Gastrocnemius medialis (tissue), 4 donors: ENCODE measurements around the gene GIPC1. TPM values are rescaled to one million over a fixed set of nuclear protein-coding genes. Genes with fewer than 3 reads are reported as not detected.

Source experiments
- ATAC-seq, 2 donors: fragments of 150-250 bp; one replicate each; pipeline ENCODE4 v1.9.1; 2016
- DNase-seq, 2 donors: peaks; one replicate each; pipeline ENCODE4 v3.0.0-alpha.2; 2019
- H3K27ac ChIP-seq, 4 donors: fragments of 200-600 bp; sonication (generic); 1 replicate in 1 of 4; 2 replicates in 3 of 4; pipeline ENCODE4 v1.5.1; 2016 to 2018; ENCODE audit warnings: mild to moderate bottlenecking in 2 of 4, moderate library complexity in 1 of 4
- H3K27me3 ChIP-seq, 3 donors: fragments of 200-600 bp; sonication (generic) in 2 of 3; 1 replicate in 1 of 3; 2 replicates in 2 of 3; pipeline versions ENCODE4 v1.5.1 to v1.6.0; 2016 to 2019; ENCODE audit warnings: mild to moderate bottlenecking in 1 of 3, moderate library complexity in 1 of 3
- H3K36me3 ChIP-seq, 2 donors: fragments of 200-600 bp; sonication (generic) in 1 of 2; one replicate each; pipeline ENCODE4 v1.5.1; 2017 to 2018
- H3K4me1 ChIP-seq, 2 donors: fragments of 200-600 bp; sonication (generic) in 1 of 2; one replicate each; pipeline ENCODE4 v1.5.1; 2016 to 2017; ENCODE audit warnings: mild to moderate bottlenecking in 2 of 2
- H3K4me3 ChIP-seq, 4 donors: fragments of 200-600 bp; sonication (generic) in 3 of 4; 1 replicate in 1 of 4; 2 replicates in 3 of 4; pipeline ENCODE4 v1.5.1; 2016 to 2019; ENCODE audit warnings: mild to moderate bottlenecking in 2 of 4
- H3K9me3 ChIP-seq, 3 donors: fragments of 200-600 bp; sonication (generic) in 2 of 3; 1 replicate in 1 of 3; 2 replicates in 2 of 3; pipeline ENCODE4 v1.5.1; 2016 to 2019
- POLR2A ChIP-seq, 2 donors: fragments of 450-650 bp; IDR thresholded peaks; one replicate each; pipeline ENCODE4 v1.6.1; 2017; ENCODE audit warnings: antibody characterized with exemption in 2 of 2, mild to moderate bottlenecking in 2 of 2, moderate library complexity in 2 of 2
- in situ Hi-C, 4 donors: fragments of 200-750 bp; cut with MboI; loops; one replicate each; pipeline versions ENCODE4 v1.15.0 to v1.8.0; 2017; ENCODE audit warnings: low sequenced_read_pairs in 4 of 4
- intact Hi-C: fragments of 100-400 bp; cut with DNase I; formaldehyde crosslinking; loops from one replicate; pipeline ENCODE4 v1.15.1; 2023; ENCODE audit warnings: low total_unique reads
- total RNA-seq, 4 donors: library from RNA; depleted of rRNA; stranded (reverse); fragments of >200 nt; gene quantifications; one replicate each; pipeline versions ENCODE4 v1.1.0 to v1.2.3, GENCODE V29; 2016
- TF ChIP-seq, protein P1 (sequence below), 5 experiments: fragments of 450-650 bp in 3 of 5; fragments of 200-600 bp in 2 of 5; sonication (generic) in 2 of 5; IDR thresholded peaks in 4 of 5; conservative IDR thresholded peaks in 1 of 5; 1 replicate in 4 of 5; 2 replicates in 1 of 5; pipeline ENCODE4 v1.5.1; 2016 to 2019; ENCODE audit warnings: antibody characterized with exemption in 5 of 5, mild to moderate bottlenecking in 3 of 5, moderate library complexity in 3 of 5

Gene GIPC1
- total RNA-seq, 4 donors from 2014 or later = 18.4 to 70.3 (median 54.7) TPM

DNA sequence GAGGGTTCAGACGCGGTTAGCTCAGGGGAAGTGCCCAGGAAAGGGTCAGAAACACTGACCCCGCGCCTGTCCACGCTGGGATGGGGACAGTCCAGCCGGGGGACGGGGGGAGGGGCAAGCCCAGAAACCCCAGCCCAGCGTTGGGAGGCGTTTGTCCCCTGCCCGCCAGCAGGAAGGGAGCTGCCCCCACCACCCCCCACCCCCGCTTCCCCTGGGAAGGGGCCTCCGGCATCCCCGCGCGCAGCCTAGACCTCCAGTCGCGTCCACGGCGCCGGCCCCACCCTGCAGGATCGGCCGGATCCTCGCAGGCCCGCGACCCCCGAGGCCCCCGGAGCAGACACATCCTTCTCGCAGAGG, 277 bp downstream of the GIPC1 start:
- DNase-seq (no peak), ATAC-seq (peak; percentile 11 to 22)
- in situ Hi-C loops = no loop called here
- TF ChIP-seq, protein P1, sequence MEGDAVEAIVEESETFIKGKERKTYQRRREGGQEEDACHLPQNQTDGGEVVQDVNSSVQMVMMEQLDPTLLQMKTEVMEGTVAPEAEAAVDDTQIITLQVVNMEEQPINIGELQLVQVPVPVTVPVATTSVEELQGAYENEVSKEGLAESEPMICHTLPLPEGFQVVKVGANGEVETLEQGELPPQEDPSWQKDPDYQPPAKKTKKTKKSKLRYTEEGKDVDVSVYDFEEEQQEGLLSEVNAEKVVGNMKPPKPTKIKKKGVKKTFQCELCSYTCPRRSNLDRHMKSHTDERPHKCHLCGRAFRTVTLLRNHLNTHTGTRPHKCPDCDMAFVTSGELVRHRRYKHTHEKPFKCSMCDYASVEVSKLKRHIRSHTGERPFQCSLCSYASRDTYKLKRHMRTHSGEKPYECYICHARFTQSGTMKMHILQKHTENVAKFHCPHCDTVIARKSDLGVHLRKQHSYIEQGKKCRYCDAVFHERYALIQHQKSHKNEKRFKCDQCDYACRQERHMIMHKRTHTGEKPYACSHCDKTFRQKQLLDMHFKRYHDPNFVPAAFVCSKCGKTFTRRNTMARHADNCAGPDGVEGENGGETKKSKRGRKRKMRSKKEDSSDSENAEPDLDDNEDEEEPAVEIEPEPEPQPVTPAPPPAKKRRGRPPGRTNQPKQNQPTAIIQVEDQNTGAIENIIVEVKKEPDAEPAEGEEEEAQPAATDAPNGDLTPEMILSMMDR (IDR thresholded peaks at IDR 0.05 in 4 of 5, conservative IDR thresholded peaks at IDR 0.05 in 1 of 5) = no peak
- TF ChIP-seq POLR2A (IDR thresholded peaks at IDR 0.05) = no peak
- peaks cover 6 to 18% of the 10 kb centered on the region in 2 donors for H3K4me1 ChIP-seq
- peak overlapping the region; percentile 70 to 75 (median 72) for H3K27ac ChIP-seq
- peak overlapping the region; percentile 74 to 84 (median 80) for H3K4me3 ChIP-seq
- H3K9me3 ChIP-seq = no peaks in the 10 kb centered on the region
- peaks cover 0 to 7% of the 10 kb centered on the region in 2 donors for H3K36me3 ChIP-seq
- H3K27me3 ChIP-seq = no peaks in the 10 kb centered on the region
- intact Hi-C loops = loop anchor here (1.0 to 5.0 kb wide), 3 partner anchors 35 to 76 kb away; partner anchors contain the start of gene DDX39A

DNA sequence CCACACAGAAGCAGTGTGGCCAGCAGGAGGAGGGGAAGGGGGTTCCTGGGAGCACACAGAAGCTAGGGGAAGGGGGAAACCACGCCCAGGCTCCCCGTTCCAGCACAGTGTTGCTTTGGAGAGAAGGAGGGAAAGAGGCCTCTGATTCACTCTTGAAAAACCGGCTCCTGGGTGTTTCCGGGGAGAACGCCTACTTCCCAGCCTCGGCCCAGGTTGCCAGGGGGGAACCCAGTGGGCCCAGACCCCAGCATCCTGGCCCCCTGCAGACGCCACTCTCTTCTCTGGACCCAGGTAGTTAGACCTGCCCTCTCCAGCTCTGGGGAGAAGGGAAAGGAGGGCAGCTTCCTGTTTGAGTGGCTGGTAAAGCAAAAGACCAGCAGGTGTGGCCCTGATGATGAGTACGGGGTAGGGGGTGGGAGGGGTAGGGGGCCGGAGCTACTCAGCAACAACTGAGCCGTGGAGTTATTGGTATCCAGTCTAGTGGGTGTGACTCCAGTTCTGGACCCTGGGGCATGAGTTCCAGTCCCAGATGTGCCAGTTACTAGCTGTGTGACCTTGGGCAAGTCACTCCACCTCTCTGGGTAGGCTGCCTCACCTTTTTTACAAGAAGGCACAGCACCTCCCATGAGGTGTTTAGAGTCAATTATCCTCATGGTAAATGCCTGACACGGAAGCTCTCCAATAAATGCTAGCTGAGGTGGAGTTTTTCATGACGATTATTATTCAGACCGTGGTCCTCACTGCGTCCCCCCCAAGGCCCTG, 836 bp downstream of the GIPC1 start:
- Histone ChIP-seq H3K36me3 (peaks cover 0 to 11% of the 10 kb centered on the region in 2 donors), H3K4me3 (peak overlapping the region; percentile 74 to 84 (median 80)), H3K27me3 (no peaks in the 10 kb centered on the region), H3K9me3 (no peaks in the 10 kb centered on the region), H3K27ac (peak overlapping the region; percentile 70 to 75 (median 72)), H3K4me1 (peaks cover 6 to 18% of the 10 kb centered on the region in 2 donors)
- TF ChIP-seq, protein P1 (IDR thresholded peaks at IDR 0.05 in 4 of 5, conservative IDR thresholded peaks at IDR 0.05 in 1 of 5) = no peak
- TF ChIP-seq POLR2A (IDR thresholded peaks at IDR 0.05) = no peak
- in situ Hi-C loops = no loop called here
- intact Hi-C loops = loop anchor here (5.0 kb wide), 1 partner anchor 67 kb away; no protein-coding TSS in a partner anchor
- DNase-seq = no peak
- no peak for ATAC-seq

DNA sequence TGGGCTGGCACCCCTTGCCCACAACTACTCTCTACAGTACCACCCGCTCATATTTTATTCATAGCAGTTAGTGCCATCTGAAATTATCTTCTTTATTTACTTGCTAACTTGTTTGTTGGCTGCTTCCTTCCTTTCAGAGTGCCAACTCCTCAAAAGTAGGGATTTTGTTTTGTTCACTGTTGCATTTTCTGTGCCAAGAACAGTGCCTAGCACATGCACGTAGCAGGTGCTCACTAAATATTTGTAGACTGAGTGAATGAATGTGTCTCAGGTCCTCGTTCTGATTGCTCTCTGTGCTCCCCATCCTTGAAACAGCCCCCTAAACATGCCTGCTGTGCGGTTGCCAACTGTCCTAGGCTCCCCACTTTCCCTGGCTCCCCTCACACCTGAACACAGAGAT, 1.5 kb downstream of the GIPC1 start:
- in situ Hi-C loops = no loop called here
- ATAC-seq = no peak

DNA sequence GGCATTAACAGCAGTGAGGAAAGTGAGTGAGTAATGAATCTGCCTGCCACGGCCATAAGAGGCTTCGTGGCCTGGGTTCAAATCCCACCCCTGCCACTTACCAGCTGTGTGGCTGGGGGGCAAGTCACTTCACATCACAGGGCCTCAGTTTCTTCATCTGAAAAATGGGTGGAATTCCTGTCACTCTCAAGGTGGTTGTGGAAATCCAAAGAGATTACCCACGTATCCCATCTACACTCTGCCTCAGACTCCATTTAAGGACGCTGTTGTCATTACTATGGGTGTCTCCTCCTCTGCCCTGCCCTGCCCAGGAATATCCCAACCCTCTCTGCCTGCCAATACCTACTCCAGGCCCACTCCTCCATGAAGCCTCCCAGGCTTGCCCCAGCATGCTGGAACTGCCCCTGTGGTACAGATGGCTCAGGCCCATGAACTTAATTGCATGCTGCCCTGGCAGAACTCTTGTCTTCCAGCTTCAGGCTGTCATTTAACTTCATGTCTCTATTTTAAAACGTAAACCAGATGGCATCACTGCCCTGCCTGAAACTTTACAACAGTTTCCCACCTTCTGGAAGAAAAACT, 3.1 kb downstream of the GIPC1 start:
- intact Hi-C loops (no loop called here), in situ Hi-C loops (no loop called here)
- DNase-seq = no peak
- TF ChIP-seq, protein P1 (IDR thresholded peaks at IDR 0.05 in 4 of 5, conservative IDR thresholded peaks at IDR 0.05 in 1 of 5) = no peak
- TF ChIP-seq POLR2A (IDR thresholded peaks at IDR 0.05) = no peak
- H3K27ac ChIP-seq = no peak overlapping the region
- peaks cover 6 to 18% of the 10 kb centered on the region in 2 donors for H3K4me1 ChIP-seq
- ATAC-seq = no peak
- no peaks in the 10 kb centered on the region for H3K9me3 ChIP-seq
- peaks cover 0 to 18% of the 10 kb centered on the region in 2 donors for H3K36me3 ChIP-seq
- no peak overlapping the region for H3K4me3 ChIP-seq
- no peaks in the 10 kb centered on the region for H3K27me3 ChIP-seq

More for the DNA sequence above, 1.5 kb downstream of the GIPC1 start:
- Histone ChIP-seq H3K36me3 (peaks cover 0 to 16% of the 10 kb centered on the region in 2 donors), H3K4me1 (peaks cover 6 to 18% of the 10 kb centered on the region in 2 donors), H3K4me3 (no peak overlapping the region), H3K9me3 (no peaks in the 10 kb centered on the region), H3K27me3 (no peaks in the 10 kb centered on the region), H3K27ac (no peak overlapping the region)
- intact Hi-C loops = no loop called here
- TF ChIP-seq POLR2A (IDR thresholded peaks at IDR 0.05) = no peak
- TF ChIP-seq, protein P1 (IDR thresholded peaks at IDR 0.05 in 4 of 5, conservative IDR thresholded peaks at IDR 0.05 in 1 of 5) = no peak
- DNase-seq = no peak
